LNCAP (cell line): ENCODE results near the gene PHF3.

Experiments used
- CTCF ChIP-seq: fragments of 450-650 bp; IDR thresholded peaks from 2 replicates; pipeline ENCODE4 v1.5.1; 2017; ENCODE audit warnings: mild to moderate bottlenecking

The PHF3 gene

GRCh38 chr6:63634630-63635029 lies 972 bp upstream of the PHF3 start:
- TF ChIP-seq CTCF = no peak

- TF ChIP-seq CTCF = no peak
Measured at GRCh38 chr6:63635215-63635587, 401 bp upstream of the PHF3 start.

GRCh38 chr6:63636518-63637021 lies 968 bp downstream of the PHF3 start:
- TF ChIP-seq CTCF = no peak

GRCh38 chr6:63637865-63638445 lies 2.4 kb downstream of the PHF3 start:
- no peak for TF ChIP-seq CTCF

GRCh38 chr6:63640062-63640461 lies 4.5 kb downstream of the PHF3 start:
- TF ChIP-seq CTCF = no peak

GRCh38 chr6:63643862-63644261 lies 8.3 kb downstream of the PHF3 start:
- no peak for TF ChIP-seq CTCF

GRCh38 chr6:63644668-63645326 lies 9.2 kb downstream of the PHF3 start:
- TF ChIP-seq CTCF = no peak

- no peak for TF ChIP-seq CTCF
Measured at GRCh38 chr6:63649269-63649668, 13.7 kb downstream of the PHF3 start.
